ENCODE data around the gene ADAM17.

ADAM17 gene

DNA sequence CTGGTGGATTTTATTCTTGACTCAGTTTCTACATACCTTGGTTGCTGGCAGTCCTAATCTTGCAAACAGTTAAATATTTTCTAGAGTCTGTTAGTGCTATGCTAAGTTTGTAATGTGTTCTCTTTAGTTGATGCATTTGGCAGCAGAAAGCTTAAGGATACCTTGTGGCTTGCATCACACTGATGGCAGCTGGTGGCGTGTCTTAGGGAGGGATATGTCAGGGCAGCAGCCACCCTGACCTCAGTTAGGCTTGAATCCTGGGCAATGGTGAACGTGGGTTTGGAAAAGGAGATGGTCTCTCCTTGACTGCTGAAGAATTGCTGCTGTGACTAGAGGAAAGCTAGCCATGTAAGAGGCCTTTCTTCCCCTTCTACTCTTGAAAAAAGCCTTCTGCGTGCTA, 77.1 kb downstream of the ADAM17 start:
- no peak overlapping the region for H3K27ac Mint-ChIP-seq
- ATAC-seq, result no peak

DNA sequence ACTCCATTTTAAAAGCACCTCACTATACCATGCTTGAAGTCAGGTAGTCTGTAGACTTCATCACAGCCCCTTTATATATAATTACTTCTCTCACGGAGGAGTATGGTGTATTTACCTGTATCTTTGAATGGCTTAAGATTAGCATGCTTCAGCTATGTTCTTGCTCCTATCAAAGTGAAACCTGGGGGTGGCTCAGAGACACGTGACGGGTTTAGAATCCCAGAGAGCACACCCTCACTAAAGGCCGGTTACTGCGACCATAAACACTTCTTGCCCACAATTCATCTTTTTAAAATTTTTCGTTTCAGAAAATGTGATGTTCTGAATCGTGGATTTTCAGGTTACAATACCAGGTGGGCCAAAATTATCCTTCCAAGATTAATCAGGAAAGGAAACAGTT, 77.7 kb downstream of the ADAM17 start:
- no peak for ATAC-seq
- Mint-ChIP-seq H3K4me1 (peaks cover 46% of the 10 kb centered on the region), H3K27me3 (no peaks in the 10 kb centered on the region), H3K4me3 (no peak overlapping the region), H3K36me3 (ENCODE audit: low read depth) (peaks cover 39% of the 10 kb centered on the region), H3K9me3 (no peaks in the 10 kb centered on the region), H3K27ac (no peak overlapping the region)
- DNase-seq, result no peak

More for the DNA sequence above, 77.1 kb downstream of the ADAM17 start:
- Mint-ChIP-seq H3K4me1 (peaks cover 43% of the 10 kb centered on the region), H3K27me3 (no peaks in the 10 kb centered on the region), H3K4me3 (no peak overlapping the region), H3K9me3 (no peaks in the 10 kb centered on the region), H3K36me3 (ENCODE audit: low read depth) (peaks cover 38% of the 10 kb centered on the region)
- DNase-seq, result no peak

DNA sequence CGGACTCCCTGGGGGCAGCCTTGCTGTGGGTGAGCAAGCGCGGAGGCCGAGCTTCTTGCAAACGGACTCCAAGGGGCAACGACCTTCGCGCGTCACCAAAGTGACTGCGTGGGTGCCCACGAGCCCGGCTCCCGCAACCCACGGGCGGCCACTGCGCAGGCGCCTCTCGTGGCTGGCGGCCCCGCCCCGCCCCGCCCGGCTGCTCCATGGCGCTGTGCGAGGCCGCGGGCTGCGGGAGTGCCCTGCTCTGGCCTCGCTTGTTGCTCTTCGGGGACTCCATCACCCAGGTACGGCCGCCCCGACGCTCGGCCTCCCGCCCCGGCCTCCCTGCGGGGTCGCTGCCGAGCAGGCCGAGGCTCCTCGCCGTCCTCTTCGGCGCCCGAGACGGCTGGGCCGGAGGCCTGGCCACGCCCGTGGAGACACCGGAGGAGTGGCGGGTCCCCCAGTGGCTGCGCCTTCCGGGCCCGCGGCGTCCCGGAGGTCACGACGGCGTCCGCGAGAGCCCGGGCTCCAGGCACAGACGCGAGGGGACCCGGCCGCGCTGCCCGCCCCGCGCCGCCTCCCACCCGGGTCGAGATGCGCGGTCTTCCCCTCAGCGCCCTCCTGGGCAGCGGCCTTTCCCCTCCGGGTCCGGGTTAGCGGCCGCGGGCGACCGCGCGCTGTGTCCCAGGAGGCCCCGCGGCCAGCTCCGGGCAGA, 81.1 kb downstream of the ADAM17 start, which contains the start of gene IAH1:
IAH1 (plus strand) TSS at position 191 of the 697 bp plus-strand sequence; CDS start at position 207, 16 bp downstream.
- peak; percentile 75 for DNase-seq
- peak within 1 kb of the TSS; percentile 85 for H3K4me3 Mint-ChIP-seq
- H3K27me3 Mint-ChIP-seq, result no peaks in the 10 kb centered on the region
- H3K27ac Mint-ChIP-seq, result peak within 1 kb of the TSS; percentile 86
- peaks cover 43% of the 10 kb centered on the region for H3K36me3 Mint-ChIP-seq (ENCODE audit: low read depth)
- peak; percentile 85 for ATAC-seq
- peaks cover 38% of the 10 kb centered on the region for H3K4me1 Mint-ChIP-seq
- H3K9me3 Mint-ChIP-seq, result no peaks in the 10 kb centered on the region

GRCh38 chr2:9473985-9474360, 81.7 kb downstream of the ADAM17 start:
- Mint-ChIP-seq H3K27me3 (no peaks in the 10 kb centered on the region), H3K27ac (peak overlapping the region; percentile 60), H3K4me3 (peak overlapping the region; percentile 71), H3K4me1 (peaks cover 34% of the 10 kb centered on the region), H3K36me3 (ENCODE audit: low read depth) (peaks cover 40% of the 10 kb centered on the region), H3K9me3 (no peaks in the 10 kb centered on the region)
- peak; percentile 64 for DNase-seq
- peak; percentile 50 for ATAC-seq

- DNase-seq (no peak), ATAC-seq (peak; percentile 21)
- Mint-ChIP-seq H3K4me1 (peaks cover 32% of the 10 kb centered on the region), H3K4me3 (peak overlapping the region; percentile 71), H3K27ac (peak overlapping the region; percentile 60), H3K27me3 (no peaks in the 10 kb centered on the region), H3K9me3 (no peaks in the 10 kb centered on the region), H3K36me3 (ENCODE audit: low read depth) (peaks cover 41% of the 10 kb centered on the region)
Measured at GRCh38 chr2:9473308-9473984, 82.2 kb downstream of the ADAM17 start.

GRCh38 chr2:9472511-9472910, 83.1 kb downstream of the ADAM17 start:
- ATAC-seq (no peak), DNase-seq (no peak)
- Mint-ChIP-seq H3K36me3 (ENCODE audit: low read depth) (peaks cover 38% of the 10 kb centered on the region), H3K27me3 (no peaks in the 10 kb centered on the region), H3K4me1 (peaks cover 23% of the 10 kb centered on the region), H3K9me3 (no peaks in the 10 kb centered on the region), H3K4me3 (peak overlapping the region; percentile 71), H3K27ac (no peak overlapping the region)

GRCh38 chr2:9471206-9471605, 84.4 kb downstream of the ADAM17 start:
- Mint-ChIP-seq H3K4me3 (no peak overlapping the region), H3K27me3 (no peaks in the 10 kb centered on the region), H3K27ac (no peak overlapping the region), H3K4me1 (peaks cover 11% of the 10 kb centered on the region), H3K36me3 (ENCODE audit: low read depth) (peaks cover 36% of the 10 kb centered on the region), H3K9me3 (no peaks in the 10 kb centered on the region)
- ATAC-seq, result no peak
- DNase-seq, result no peak

- H3K27me3 Mint-ChIP-seq, result no peaks in the 10 kb centered on the region
- no peak overlapping the region for H3K4me3 Mint-ChIP-seq
- peaks cover 2% of the 10 kb centered on the region for H3K4me1 Mint-ChIP-seq
- H3K9me3 Mint-ChIP-seq, result no peaks in the 10 kb centered on the region
- H3K36me3 Mint-ChIP-seq (ENCODE audit: low read depth), result peaks cover 35% of the 10 kb centered on the region
- DNase-seq (no peak), ATAC-seq (no peak)
- no peak overlapping the region for H3K27ac Mint-ChIP-seq
Measured at GRCh38 chr2:9467687-9468086, 87.9 kb downstream of the ADAM17 start.

DNA sequence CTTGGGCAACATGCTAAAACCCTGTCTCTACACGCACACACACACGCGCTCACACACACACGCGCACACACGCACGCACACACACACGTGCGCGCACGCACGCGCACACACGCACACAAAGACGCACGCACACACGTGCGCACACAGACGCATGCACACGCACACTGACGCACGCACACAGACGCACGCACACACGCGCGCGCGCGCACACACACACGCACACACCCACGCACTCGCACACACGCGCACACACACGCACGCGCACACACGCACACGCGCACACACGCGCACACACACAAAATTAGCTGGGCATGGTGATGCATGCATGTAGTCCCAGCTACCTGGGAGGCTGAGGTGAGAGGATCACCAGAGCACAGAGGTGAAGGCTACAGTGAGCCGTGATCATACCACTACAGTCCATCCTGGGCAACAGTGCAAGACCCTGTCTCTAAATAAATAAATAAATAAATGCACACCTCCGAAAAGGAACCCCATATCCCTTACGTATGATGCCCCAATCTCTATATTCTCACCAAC, 89.4 kb downstream of the ADAM17 start:
- Mint-ChIP-seq H3K36me3 (ENCODE audit: low read depth) (peaks cover 34% of the 10 kb centered on the region), H3K4me3 (no peak overlapping the region), H3K27ac (no peak overlapping the region), H3K4me1 (peaks cover 2% of the 10 kb centered on the region), H3K27me3 (no peaks in the 10 kb centered on the region), H3K9me3 (no peaks in the 10 kb centered on the region)
- DNase-seq, result no peak
- ATAC-seq, result no peak

GRCh38 chr2:9465170-9465569, 90.5 kb downstream of the ADAM17 start:
- Mint-ChIP-seq H3K27me3 (no peaks in the 10 kb centered on the region), H3K9me3 (no peaks in the 10 kb centered on the region), H3K36me3 (ENCODE audit: low read depth) (peaks cover 37% of the 10 kb centered on the region), H3K4me1 (peaks cover 2% of the 10 kb centered on the region), H3K4me3 (no peak overlapping the region), H3K27ac (no peak overlapping the region)
- ATAC-seq, result no peak
- DNase-seq, result no peak

- ATAC-seq (peak; percentile 87), DNase-seq (peak; percentile 10)
- Mint-ChIP-seq H3K27me3 (no peaks in the 10 kb centered on the region), H3K27ac (no peak overlapping the region), H3K36me3 (ENCODE audit: low read depth) (peaks cover 43% of the 10 kb centered on the region), H3K4me1 (peaks cover 2% of the 10 kb centered on the region), H3K4me3 (no peak overlapping the region), H3K9me3 (no peaks in the 10 kb centered on the region)
Measured at GRCh38 chr2:9463698-9464034, 92.0 kb downstream of the ADAM17 start.

GRCh38 chr2:9462886-9463697, 92.5 kb downstream of the ADAM17 start:
- Mint-ChIP-seq H3K4me1 (peaks cover 2% of the 10 kb centered on the region), H3K4me3 (no peak overlapping the region), H3K9me3 (no peaks in the 10 kb centered on the region), H3K36me3 (ENCODE audit: low read depth) (peaks cover 43% of the 10 kb centered on the region), H3K27ac (no peak overlapping the region), H3K27me3 (no peaks in the 10 kb centered on the region)
- ATAC-seq (peak; percentile 21), DNase-seq (no peak)

- Mint-ChIP-seq H3K27me3 (no peaks in the 10 kb centered on the region), H3K4me1 (peaks cover 2% of the 10 kb centered on the region), H3K27ac (no peak overlapping the region), H3K4me3 (no peak overlapping the region), H3K36me3 (ENCODE audit: low read depth) (peaks cover 43% of the 10 kb centered on the region), H3K9me3 (no peaks in the 10 kb centered on the region)
- no peak for ATAC-seq
- no peak for DNase-seq
Measured at GRCh38 chr2:9462313-9462712, 93.3 kb downstream of the ADAM17 start.

GRCh38 chr2:9461079-9461478, 94.6 kb downstream of the ADAM17 start:
- Mint-ChIP-seq H3K27ac (no peak overlapping the region), H3K27me3 (no peaks in the 10 kb centered on the region), H3K9me3 (no peaks in the 10 kb centered on the region), H3K4me3 (no peak overlapping the region), H3K36me3 (ENCODE audit: low read depth) (peaks cover 42% of the 10 kb centered on the region), H3K4me1 (peaks cover 2% of the 10 kb centered on the region)
- no peak for DNase-seq
- no peak for ATAC-seq
